8988T (cell line): ENCODE measurements around the gene SLC5A6.

Experiments used
- DNase-seq: peaks from one replicate; pipeline ENCODE4 v3.0.0; 2011

Gene SLC5A6

GRCh38 chr2:27170581-27171337 lies 41.3 kb downstream of the SLC5A6 start:
- DNase-seq = no peak

- no peak for DNase-seq
These were observed 46.9 kb downstream of the SLC5A6 start for GRCh38 chr2:27164960-27165763.

GRCh38 chr2:27162151-27163121 lies 49.6 kb downstream of the SLC5A6 start:
- no peak for DNase-seq

GRCh38 chr2:27160191-27160590 lies 51.9 kb downstream of the SLC5A6 start:
- no peak for DNase-seq

- DNase-seq = no peak
These were observed 52.8 kb downstream of the SLC5A6 start for GRCh38 chr2:27159271-27159670.

- no peak for DNase-seq
These were observed 53.6 kb downstream of the SLC5A6 start for GRCh38 chr2:27158468-27158867.

GRCh38 chr2:27155069-27155520 lies 57.0 kb downstream of the SLC5A6 start:
- no peak for DNase-seq

GRCh38 chr2:27154488-27154887 lies 57.6 kb downstream of the SLC5A6 start:
- DNase-seq = no peak

- DNase-seq = no peak
These were observed 59.1 kb downstream of the SLC5A6 start for GRCh38 chr2:27152796-27153464.

GRCh38 chr2:27152102-27152795 lies 59.8 kb downstream of the SLC5A6 start:
- no peak for DNase-seq

GRCh38 chr2:27150639-27151230 lies 61.3 kb downstream of the SLC5A6 start:
- no peak for DNase-seq
